NOMO-1 (cell line): ENCODE measurements around the gene CTCF.

Source experiments
- DNase-seq, 2 experiments: peaks; one replicate each; lab custom pipeline; 2025; ENCODE audit not compliant: unreplicated experiment in 2 of 2; lab: John Stamatoyannopoulos, UW

CTCF gene

DNA sequence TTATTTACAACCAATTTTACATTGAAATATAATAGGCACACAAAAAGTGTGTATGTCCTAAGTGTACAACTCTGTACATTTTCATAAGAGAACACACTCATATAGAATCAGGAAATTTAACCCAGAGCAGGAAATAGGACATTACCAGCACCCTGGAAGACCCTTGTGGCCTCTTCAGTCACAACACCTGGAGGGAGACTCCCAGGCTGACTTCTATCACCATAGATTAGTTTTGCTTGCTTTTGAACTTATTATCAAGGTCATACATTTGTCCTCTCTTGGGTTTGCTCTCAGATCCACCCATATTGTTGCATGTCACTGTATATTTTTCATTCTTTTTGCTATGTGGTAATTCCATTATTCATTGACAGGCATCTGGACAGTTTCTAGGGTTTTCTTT lies 27.9 kb upstream of the CTCF start:
- no peak for DNase-seq

DNA sequence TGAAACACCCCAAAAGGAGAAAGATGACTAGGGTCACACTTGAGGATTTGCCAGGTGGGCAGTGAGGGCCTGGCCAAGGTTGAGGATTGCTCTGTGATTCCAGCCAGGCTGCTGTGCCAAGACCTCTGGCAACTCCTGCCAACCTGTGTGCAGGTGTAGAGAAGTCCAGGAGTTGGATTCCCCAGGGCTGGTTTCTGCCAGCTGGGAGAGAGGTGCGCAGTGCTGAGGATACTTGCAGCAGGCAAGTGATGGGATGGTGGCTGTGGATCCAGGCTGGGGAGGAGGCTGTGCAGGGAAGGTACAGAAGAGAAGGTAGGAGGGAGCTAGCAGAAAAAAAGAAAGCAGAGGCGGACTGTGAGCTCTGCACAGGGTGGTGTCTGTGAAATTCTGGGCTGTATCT lies 27.1 kb upstream of the CTCF start:
- no peak for DNase-seq

DNA sequence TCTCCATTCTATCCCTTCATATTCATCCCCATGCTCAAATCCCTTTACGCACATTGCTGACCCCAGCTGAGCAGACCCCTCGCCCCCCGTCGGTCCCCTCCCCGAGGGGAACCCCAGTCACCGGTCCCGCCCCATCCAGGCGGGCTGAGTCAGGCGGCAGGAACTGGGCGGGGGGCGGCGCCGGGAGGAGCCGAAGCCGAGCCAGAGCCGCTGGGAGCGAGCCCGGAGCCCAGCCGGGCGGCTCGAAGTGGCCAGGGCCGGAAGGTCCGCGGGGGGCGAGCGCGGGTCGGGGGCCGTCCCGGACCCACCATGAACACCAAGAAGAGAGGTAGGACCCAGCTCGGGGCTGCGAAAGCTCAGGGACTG lies 25.1 kb upstream of the CTCF start:
- no peak for DNase-seq

DNA sequence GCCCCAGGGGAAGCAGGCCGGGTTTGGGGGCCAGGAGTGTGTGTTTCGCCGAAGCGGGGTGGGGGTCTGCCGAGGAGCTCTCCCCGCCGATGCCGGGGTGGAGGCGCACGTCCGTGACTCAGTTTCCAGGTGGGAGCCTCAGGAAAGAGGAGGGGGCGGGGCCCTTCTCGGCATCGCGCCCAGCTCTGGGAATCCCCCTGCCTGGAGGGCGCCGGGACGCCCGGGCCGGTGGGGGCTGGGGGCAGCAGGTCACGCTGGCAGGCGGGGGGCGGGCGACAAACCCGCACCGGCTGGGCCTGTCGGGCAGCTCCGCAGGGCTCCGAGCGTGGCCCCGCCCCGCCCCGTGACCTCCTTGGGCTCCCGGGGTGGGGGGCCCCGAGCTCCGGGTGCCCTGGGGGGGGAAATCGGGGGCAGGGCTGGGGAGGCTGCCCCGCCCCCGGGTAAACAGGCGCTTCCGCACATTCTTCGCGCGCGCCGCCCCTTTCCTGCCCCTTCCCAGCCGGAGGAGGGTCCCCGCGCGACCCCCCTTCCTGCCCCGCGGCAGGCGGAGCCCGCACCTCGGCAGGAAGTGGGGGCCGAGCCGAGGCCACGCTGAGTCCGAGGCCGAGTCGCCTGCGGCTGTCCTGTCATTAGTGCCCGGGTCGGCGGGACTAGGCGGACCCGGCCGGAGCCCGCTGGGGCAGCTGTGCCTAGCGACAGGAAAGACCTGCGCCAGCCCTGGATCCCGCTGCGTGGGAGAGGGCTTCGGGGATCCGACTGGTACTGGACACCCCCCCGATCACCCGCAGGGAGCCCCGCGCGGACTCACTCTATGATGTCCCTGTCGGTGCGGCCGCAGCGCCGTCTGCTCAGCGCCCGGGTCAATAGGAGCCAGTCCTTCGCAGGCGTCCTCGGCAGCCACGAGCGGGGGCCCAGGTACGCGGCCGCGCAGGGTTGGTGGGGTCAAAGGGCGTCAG lies 24.4 kb upstream of the CTCF start:
- DNase-seq = no peak

DNA sequence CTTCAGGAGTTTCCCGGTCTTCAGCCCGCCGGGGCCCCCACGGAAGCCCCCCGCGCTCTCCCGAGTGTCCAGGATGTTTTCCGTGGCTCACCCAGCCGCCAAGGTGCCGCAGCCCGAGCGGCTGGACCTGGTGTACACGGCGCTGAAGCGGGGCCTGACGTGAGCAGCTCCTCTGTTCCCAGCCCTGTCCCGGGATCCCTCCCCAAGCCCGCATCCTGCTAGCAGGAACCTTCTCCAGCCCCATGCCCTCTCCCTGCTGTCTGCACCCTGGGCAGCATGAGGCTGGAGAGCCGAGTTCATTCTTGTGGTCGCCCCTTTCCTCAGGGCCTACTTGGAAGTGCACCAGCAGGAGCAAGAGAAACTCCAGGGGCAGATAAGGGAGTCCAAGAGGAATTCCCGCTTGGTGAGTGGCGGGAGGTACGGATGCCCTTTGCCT lies 23.6 kb upstream of the CTCF start:
- DNase-seq = no peak

DNA sequence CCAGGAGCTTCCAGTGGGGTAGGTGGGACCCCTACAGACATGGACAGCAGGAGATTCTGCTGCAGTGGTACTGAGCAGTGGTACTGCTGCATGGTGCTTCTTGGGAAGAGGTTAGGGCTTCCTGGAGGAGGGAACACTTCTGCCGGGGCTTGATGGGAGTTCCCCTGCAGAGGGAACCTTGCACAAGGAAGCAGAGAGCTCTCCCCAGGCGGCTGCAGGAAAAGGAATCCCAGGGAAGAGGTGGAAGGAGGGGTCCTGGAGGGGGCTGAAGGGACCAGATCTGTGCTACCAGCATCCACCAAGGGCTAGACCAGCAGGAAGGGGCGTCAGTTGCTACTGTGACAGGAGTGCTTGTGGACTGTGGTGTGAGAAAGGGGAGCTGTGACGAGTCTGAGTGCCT lies 23.1 kb upstream of the CTCF start:
- DNase-seq = no peak

DNA sequence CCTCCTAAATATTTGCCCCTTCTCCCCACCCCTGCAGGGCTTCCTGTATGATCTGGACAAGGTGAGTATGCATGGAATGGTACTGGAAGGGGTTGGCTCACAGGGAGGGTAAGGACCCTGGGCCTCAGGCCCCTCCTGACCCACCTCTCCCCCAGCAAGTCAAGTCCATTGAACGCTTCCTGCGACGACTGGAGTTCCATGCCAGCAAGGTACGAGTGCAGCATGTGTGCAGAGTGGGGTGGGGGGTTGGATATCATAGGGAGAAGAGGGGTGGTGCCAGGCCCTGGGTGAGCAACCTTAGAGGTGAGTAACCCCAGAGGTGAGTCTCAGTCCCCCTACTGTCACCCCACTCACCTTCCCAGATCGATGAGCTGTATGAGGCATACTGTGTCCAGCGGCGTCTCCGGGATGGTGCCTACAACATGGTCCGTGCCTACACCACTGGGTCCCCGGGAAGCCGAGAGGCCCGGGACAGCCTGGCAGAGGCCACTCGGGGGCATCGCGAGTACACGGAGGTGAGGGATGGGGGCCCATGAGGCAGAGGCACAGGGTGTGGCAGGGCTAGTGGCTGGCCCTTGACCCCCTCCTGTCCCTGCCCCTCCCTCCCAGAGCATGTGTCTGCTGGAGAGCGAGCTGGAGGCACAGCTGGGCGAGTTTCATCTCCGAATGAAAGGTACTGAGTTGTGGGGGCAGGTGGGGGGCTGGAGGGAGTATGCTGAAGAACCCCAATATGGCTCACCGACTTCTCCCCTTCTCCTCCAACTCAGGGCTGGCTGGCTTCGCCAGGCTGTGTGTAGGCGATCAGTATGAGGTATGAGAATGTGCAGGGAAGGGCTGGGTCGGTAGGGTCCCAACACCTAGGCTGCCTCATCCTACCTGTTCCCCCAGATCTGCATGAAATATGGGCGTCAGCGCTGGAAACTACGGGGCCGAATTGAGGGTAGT lies 22.4 kb upstream of the CTCF start:
- DNase-seq = no peak

DNA sequence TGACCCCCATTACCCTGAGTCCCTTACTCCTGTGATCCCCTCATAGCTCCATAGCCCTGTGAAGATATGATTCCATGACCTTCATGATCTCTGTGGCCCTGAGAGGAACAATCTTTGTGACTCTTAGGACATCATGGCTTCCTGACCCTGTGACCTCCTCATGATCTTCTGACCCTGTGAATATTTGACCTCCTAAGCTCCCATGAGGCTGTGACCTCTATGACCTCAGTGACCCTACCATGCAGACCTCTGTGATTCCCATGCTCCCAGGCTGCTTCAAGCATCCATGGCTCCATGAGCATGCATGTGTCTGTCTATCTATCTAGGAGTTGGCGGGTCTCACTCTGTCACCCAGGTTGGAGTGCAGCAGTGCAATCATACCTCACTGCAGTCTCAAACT lies 21.6 kb upstream of the CTCF start:
- DNase-seq = no peak

DNA sequence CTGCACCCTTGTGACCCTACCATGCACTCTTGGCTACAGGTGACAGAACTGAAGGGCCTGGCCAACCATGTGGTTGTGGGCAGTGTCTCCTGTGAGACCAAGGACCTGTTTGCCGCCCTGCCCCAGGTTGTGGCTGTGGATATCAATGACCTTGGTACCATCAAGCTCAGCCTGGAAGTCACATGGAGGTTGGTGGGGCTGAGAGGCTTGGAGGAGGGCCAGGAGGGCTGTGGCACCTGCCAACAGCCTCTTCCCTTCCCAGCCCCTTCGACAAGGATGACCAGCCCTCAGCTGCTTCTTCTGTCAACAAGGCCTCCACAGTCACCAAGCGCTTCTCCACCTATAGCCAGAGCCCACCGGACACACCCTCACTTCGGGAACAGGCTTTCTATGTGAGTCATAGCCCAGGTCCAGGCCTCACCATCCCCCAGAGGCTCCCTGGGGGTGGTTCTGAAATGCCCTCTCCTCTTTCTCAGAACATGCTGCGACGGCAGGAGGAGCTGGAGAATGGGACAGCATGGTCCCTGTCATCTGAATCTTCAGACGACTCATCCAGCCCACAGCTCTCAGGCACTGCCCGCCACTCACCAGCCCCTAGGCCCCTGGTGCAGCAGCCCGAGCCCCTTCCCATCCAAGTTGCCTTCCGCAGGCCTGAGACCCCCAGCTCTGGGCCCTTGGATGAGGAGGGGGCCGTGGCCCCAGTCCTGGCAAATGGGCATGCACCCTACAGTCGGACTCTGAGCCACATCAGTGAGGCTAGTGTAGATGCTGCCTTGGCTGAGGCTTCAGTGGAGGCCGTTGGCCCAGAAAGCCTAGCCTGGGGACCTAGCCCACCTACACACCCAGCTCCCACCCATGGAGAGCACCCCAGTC lies 20.7 kb upstream of the CTCF start:
- no peak for DNase-seq

DNA sequence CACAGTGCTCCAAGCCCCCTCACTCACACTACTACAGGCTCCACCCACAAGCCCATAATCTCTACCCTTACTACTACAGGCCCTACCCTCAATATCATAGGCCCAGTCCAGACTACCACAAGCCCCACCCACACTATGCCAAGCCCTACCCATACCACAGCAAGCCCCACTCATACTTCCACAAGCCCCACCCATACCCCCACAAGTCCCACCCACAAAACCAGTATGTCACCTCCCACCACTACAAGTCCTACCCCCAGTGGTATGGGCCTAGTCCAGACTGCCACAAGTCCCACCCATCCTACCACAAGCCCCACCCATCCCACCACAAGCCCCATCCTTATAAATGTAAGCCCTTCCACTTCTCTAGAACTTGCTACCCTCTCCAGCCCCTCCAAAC lies 19.9 kb upstream of the CTCF start:
- peak; percentile 35 to 71 for DNase-seq

DNA sequence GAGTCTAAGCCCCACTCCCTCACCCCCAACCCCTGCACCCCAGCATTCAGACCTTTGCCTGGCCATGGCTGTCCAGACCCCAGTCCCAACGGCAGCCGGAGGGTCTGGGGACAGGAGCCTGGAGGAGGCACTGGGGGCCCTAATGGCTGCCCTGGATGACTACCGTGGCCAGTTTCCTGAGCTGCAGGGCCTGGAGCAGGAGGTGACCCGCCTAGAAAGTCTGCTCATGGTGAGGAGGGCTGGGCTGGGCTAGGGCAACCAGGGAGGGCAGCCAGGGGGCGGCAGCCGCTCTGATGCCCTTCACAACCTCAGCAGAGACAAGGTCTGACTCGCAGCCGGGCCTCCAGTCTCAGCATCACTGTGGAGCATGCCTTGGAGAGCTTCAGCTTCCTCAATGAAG lies 19.3 kb upstream of the CTCF start:
- DNase-seq = no peak

DNA sequence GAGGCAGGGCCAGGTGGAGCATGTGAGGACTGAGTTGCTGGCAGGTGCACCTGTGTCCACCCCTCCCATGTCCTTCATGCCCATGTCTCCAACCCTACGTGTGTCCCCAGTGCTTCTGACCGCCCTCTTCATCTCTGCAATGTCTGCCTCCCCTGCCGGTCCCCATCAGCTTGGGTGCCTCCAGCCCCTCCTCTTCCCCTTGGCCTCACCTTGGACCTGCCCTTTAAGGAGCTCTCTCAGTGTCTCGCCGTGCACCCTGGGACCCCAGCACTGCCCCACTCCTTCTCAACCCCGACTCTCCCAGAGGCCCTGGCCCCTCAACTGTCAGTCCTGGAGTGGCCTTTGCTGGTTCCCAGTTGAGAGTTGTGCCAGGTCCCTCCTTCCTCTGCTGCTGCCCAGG lies 18.7 kb upstream of the CTCF start:
- DNase-seq = no peak

DNA sequence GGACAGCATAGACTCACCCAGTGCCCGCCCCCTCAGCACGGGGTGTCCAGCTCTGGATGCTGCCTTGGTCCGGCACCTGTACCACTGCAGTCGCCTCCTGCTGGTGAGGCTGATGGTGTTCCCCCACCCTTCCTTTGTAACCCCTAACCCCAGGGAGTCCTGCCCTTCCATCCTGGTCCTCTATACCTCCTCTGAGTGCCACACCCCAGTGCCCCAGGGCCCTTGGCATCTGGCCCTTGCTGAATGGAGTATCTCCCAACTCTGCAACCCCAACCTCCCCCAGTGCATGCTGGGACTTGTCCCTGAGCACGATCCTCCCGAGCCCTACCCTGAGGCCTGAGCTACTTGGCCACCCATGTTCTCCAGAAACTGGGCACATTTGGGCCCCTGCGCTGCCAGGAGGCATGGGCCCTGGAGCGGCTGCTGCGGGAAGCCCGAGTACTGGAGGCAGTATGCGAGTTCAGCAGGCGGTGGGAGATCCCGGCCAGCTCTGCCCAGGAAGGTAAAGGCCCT lies 17.9 kb upstream of the CTCF start:
- no peak for DNase-seq

DNA sequence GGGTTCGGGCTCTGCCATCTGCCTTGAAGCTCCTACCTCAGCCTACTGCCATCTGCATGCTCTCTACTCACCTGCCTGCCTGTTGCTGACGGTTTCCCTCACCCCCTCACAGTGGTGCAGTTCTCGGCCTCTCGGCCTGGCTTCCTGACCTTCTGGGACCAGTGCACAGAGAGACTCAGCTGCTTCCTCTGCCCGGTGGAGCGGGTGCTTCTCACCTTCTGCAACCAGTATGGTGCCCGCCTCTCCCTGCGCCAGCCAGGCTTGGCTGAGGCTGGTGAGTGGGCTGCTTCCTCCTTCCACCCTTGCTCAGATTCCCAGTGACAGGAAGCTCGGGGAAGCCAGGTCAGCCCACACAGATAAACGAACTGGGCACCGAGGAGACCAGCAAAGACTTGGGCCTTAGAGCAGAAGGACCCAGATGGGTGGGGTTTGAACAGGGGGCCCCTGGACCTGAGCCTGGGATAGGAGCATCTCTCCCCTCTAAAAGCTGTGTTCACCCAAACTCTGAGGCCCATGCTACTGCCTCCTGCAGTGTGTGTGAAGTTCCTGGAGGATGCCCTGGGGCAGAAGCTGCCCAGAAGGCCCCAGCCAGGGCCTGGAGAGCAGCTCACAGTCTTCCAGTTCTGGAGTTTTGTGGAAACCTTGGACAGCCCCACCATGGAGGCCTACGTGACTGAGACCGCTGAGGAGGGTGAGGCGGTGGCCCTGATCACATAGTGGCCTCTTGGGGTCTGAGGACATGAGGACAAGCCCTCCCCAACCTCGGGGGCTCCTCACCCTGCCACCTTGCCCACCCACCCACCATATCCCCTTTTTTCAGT lies 17.3 kb upstream of the CTCF start:
- DNase-seq = no peak

DNA sequence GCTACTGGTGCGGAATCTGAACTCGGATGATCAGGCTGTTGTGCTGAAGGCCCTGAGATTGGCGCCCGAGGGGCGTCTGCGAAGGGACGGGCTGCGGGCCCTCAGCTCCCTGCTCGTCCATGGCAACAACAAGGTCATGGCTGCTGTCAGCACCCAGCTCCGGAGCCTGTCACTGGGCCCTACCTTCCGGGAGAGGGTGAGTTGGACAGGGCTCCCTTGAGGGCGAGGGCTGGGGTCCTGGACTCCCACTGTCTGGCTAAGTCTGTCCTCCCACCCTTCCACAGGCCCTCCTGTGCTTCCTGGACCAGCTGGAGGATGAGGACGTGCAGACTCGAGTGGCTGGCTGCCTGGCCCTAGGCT lies 16.7 kb upstream of the CTCF start:
- DNase-seq = no peak

DNA sequence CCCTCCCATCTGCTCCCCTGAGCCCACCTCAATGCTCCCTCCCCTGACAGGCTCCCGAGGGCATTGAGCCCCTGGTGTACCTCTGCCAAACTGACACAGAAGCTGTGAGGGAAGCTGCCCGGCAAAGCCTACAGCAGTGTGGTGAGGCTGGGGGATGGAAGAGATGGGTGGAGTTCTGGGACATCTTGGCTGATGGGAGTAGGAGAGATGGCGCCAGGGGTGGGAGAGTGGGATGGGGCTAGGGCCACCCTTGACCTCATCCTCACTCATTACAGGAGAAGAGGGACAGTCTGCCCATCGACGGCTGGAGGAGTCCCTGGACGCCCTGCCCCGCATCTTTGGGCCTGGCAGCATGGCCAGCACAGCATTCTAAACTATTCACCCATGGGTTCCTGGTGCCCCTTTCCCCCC lies 16.2 kb upstream of the CTCF start:
- DNase-seq = no peak

DNA sequence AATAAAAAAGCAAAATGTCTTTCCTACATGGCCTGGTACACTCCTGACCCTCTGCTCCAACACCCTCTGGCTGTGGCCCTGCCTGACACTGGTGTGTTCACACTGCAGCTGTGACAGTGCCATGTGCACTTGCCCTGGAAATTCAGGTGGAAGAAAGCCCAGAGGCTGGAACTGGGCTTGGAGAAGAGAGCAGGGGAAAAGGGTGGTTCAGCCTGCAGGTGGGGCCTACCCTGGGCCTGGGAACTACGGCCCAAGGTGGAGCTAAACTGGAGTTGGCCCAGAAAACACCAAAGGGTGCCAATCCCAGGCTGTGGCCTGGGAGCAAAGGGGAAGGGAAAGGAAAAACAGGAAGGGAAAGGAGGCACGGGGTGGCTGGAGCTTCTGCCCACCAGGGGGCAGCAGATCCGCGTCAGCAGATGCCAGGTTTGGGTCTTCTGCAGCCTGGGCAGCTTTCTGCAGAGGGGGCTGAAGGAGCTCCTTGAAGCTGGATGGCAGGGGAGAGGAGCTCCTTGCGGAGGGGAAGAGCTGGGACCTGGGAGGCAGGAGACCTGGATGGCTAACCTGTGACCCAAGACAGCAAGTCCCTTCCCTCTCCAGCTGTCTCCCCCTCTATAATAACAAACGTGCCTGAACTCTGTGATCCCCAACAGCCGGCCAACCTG lies 15.4 kb upstream of the CTCF start:
- DNase-seq = peak; percentile 29 to 30

DNA sequence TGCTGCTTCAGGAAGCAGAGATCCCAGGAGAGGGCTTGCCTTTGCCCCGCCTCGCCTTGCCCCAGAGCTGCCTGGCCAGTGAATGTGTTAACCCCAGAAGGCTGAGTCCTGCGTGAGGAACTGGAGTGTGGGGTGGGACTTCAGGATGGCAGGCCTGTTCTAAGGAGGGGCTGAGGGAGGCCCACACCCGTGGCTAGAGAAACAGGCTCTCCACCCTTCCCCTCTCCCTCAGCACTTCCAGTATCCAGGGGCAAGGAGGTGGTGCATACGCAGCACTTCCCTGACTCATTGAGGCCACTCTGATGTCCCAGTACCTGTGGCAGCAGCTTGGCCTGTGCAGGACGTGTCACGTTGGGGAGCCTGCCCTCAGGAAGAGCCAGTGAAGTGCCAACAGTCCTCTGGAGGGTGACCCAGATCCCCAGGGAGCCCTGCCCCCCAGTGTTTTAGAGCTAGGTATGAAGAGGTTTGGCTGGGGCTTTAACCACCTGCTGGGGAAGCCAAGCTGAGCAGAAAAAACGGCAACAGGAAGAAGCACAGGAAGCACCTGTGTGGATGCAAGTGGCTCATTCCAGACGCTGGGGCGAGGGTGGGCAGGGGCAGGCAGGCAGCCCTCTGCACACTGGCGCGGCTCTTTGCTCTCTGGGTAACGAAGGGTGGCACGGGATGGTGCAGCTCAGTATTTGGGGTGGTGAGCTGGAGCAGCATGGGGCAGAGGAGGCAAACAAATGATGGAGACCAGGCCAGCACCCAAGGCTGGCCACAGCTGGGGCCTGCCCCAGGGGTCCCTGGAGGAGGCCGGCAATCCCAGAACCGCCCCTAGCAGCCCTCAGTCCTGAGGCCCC lies 14.7 kb upstream of the CTCF start:
- no peak for DNase-seq
